ENCODE measurements around the gene MRPS17.
"Not testable (repeated sequence)": the region's sequence is repeated elsewhere in the genome, so short reads cannot be mapped to it uniquely, and the experiment has no call there.

The MRPS17 gene

GRCh38 chr7:55951637-55952351, at the start of gene MRPS17:
Gene MRPS17, plus strand, starts transcription at chr7:55951877. Its CDS starts 1,319 bp downstream, at chr7:55953196.
- DNase-seq = peak; percentile 95

DNA sequence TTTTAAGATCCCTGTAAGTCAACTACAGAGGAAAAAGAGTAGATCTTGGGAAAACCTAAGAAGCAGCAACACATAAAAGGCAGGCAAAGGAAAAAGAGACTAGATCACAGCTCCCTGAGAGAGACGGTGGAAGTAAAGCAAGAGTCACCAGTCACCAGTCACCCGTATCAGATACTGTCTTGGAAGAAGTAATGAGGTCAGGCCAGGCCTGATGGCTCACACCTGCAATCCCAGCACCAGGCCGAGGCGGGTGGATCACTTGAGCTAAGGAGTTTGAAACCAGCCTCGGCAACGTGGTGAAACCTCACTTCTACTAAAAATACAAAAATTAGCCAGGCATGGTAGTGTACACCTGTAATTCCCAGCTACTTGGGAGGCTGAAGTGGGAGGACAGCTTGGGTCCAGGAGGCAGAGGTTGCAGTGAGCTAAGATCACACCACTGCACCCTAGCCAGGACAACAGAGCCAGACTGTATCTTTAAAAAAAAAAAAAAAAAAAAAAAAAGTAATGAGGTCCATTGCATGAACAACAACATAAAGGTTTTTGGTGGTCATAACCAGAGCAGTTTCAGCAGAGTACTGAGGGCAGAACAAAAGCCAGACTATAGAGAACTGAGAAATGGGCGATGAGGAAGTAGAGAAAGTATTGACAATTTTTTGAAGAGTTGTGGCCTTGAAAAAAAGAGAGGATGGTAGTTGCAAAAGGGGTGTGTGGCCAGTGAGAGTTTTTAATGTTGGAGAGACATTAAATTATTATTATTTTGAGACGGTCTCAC, 47.5 kb upstream of the MRPS17 start:
- DNase-seq = no peak

DNA sequence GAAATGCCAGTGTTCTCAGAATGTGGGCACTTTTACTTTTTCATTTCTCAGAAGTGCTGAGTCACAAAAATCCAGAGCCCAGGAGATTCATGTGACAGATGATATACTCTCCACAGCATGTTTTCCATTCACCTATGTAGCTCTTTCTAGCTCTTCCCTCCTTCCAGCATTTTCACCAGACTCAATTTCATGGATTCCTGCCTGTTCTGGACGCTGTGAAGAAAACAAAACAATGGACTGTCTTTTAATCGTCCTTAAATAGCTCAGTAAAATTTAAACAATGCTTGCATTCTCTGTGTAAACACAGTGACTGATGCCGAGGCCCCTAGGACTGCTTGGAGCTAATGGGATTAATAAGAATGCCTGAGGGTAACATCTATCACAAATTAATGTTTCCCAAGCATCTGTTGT, 38.9 kb upstream of the MRPS17 start:
- peak; percentile 68 for DNase-seq

DNA sequence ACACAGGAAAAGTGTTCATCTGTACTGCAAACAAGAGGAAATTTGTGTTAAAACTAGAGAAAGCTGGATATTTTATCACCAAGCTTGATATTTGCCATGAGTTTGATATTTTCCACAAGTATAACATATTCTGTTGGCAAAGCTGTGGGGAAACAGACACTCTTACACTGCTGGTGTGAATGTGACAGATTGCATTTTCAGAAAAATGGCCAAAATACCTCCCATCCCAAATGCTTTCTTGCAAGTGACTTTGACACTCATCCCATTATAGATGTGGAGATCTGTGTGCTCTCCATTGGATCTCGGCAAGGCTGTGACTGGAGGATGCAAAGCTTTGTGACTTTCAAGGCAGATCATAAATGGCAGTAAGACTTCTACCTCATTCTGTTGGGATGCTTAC, 33.9 kb upstream of the MRPS17 start:
- DNase-seq = no peak

DNA sequence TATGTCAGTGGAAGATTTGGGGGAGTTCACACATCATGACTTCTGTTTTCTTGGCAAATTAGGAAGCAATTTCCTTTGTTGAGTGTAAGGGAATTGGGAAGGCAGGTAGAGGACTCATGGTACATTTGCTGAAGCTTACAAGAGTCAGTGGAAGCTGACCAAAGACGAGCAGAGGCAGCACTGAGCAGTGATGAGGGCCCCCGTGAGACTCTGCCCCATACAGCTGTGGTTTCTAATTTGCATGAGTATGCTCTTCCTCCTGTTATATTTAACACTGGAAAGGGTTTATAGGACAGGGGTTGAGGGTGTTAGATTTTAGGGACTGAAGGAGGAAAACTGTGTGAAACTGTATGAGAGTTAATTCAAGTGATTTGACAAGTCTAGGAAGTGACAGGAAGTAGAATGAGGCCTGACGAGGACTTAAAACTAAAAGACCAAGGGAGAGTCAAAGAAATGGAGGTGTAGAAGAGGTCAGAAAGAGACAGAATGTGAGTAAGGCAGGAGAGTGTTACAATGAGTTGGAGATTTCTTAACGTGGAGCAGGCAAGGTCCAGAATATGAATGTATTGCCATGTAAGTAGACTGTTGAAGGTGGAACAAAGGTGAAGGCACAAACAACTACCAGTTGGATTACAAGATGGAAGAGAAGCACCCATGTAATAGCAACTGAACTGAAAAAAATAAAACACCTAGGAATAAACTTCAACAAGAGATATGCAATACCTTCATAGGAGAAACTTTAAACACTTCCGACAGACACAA, 23.5 kb upstream of the MRPS17 start:
- no peak for DNase-seq

DNA sequence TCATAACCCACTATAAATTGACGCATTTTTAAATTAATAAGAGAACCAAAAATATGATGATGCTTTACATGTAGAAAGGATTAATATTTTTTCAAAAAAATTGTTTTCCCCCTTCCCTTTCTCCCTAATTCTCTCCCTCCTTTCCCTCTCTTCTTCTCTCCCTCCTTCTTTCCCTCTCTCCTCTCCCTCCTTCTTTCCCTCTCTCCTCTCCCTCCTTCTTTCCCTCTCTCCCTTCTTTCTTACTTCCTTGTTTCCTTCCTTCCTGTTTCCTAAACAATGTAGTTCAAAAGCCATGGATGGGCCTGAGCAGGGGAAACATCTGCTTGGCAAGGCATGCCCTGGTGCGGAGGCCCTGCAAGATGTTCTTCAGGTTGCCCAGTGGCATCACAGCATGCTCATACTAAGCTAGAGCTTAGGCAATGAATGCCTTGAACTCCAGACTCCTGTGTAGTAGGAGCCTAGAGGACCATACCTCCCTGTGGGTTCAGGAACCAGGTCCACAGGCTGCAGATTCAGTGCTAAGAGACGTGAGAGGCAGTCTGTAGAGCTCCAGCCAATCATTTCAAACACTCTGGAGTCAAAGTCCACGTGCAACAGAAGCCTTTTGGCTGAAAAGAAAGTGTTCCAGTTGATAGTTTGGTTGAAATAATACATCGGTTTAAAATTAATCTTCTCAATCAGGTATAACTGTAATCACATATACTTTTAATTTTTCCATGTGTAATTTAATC, 20.1 kb upstream of the MRPS17 start:
- DNase-seq = no peak

GRCh38 chr7:55939514-55940123, 12.1 kb upstream of the MRPS17 start:
- no peak for DNase-seq

GRCh38 chr7:55946545-55946944, 5.1 kb upstream of the MRPS17 start:
- no peak for DNase-seq

DNA sequence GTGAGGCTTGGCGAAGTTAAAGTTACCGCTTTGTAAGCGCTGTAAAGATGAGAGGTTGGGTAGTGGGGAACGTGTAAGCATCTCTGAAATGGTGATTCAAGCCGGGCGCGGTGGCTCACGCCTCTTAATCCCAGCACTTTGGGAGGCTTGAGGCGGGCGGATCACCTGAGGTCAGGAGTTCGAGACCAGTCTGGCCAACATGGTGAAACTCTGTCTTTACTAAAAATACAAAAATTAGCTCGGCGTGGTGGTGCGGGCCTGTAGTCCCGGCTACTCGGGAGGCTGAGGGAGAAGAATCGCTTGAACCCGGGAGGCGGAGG, 635 bp downstream of the MRPS17 start:
- not testable (repeated sequence) for DNase-seq

GRCh38 chr7:55953707-55954475, 2.2 kb downstream of the MRPS17 start:
- DNase-seq = no peak

- DNase-seq = no peak
These were observed 5.5 kb downstream of the MRPS17 start for GRCh38 chr7:55957190-55957589.

GRCh38 chr7:55962014-55962413, 10.3 kb downstream of the MRPS17 start:
- no peak for DNase-seq

DNA sequence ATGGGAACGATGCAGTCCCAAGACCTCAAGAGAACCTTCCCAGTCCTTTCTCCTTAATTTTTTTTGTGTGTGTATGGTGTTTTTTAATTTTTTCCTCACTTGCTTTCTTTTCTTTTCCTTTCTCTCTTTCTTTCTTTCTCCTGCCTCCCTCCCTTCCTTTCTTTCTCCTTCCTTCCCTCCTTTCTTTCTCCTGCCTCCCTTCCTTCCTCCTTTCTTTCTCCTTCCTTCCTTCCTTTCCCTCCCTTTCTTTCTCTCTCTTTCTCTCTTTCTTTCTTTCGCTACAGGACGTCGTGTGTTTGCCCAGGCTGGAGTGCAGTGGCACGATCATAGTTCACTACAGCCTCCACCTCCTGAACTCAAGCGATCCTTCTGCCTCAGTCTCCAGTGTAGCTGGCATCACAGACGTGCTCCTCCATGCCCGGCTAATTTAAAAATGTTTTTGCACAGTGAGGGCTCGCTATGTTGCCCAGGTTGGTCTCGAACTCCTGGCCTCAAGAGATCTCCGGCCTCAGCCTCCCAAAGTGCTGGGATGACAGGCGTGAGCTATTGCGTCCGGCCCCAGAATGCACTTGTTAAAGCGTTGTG, 12.0 kb downstream of the MRPS17 start:
- no peak for DNase-seq

- peak; percentile 72 for DNase-seq
These were observed 12.8 kb downstream of the MRPS17 start, which contains the start of gene NIPSNAP2 for GRCh38 chr7:55964261-55965099. Gene NIPSNAP2, plus strand, starts transcription at chr7:55964585. Its CDS starts 25 bp downstream, at chr7:55964610.

DNA sequence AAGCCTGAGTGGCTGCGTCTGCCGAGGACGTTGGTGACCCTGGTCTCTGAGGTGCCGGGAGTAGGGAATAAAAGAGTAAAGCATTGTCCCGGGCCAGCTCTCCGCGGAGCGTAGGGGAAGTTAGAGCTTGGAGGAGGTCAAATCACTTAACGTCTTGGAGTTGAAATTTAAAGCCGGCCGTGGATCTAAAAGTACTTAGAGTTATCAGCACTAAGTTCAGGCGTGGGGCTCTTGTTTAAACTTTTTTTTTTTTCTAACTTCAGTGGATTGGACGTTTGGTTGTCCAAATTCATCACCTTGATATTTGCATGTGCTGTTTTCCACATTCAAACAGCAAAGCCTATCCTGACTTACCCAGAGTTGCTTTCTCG, 13.4 kb downstream of the MRPS17 start:
- DNase-seq = no peak

- no peak for DNase-seq
These were observed 14.2 kb downstream of the MRPS17 start for GRCh38 chr7:55965805-55966421.

- peak; percentile 52 for DNase-seq
These were observed 15.2 kb downstream of the MRPS17 start for GRCh38 chr7:55966851-55967250.

- DNase-seq = no peak
These were observed 17.7 kb downstream of the MRPS17 start for GRCh38 chr7:55969391-55969790.

DNA sequence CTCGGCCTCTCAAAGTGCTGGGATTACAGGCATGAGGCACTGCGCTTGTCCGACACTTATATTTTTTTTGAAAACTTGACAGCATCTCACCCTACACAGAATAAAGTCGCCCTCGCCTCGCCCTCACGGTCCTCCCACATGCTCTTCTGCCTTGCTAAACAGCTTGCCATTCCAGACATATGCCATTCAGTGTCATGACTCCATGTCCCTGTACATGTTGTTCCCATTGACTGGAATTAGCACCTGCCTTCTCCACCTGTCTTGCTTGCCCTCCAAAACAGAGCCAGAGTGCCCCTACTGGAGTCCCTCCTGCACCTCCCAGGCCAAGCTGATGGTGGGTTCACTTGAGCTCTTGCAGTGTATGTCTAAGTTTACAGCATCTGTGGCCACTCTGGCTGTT, 18.9 kb downstream of the MRPS17 start:
- no peak for DNase-seq

GRCh38 chr7:55970978-55971377, 19.3 kb downstream of the MRPS17 start:
- DNase-seq = no peak

All from NCI-H82 (cell line).